BLaER1 (cell line): ENCODE measurements around the gene TSPAN1.

ENCODE experiments used
- H3K27ac ChIP-seq: shearing (Covaris generic); formaldehyde crosslinking; 2 replicates; pipeline ENCODE4 v1.8.1; 2022
- H3K27me3 ChIP-seq: shearing (Covaris generic); formaldehyde crosslinking; 2 replicates; pipeline ENCODE4 v1.8.1; 2022
- H3K36me3 ChIP-seq: shearing (Covaris generic); formaldehyde crosslinking; 2 replicates; pipeline ENCODE4 v1.8.1; 2022
- H3K4me1 ChIP-seq: shearing (Covaris generic); formaldehyde crosslinking; 2 replicates; pipeline ENCODE4 v1.8.1; 2022
- H3K4me2 ChIP-seq: shearing (Covaris generic); formaldehyde crosslinking; 2 replicates; pipeline ENCODE4 v1.8.1; 2022
- H3K4me3 ChIP-seq: shearing (Covaris generic); formaldehyde crosslinking; 2 replicates; pipeline ENCODE4 v1.8.1; 2022
- H3K9ac ChIP-seq: shearing (Covaris generic); formaldehyde crosslinking; 2 replicates; pipeline ENCODE4 v1.8.1; 2022
- H3K9me3 ChIP-seq: shearing (Covaris generic); formaldehyde crosslinking; 2 replicates; pipeline ENCODE4 v1.8.1; 2022
- H4K20me1 ChIP-seq: shearing (Covaris generic); formaldehyde crosslinking; 2 replicates; pipeline ENCODE4 v1.8.1; 2022
- Cebpa-rat ChIP-seq: shearing (Covaris generic); IDR thresholded peaks from 2 replicates; pipeline ENCODE4 v1.8.1; 2022

TSPAN1 gene

DNA sequence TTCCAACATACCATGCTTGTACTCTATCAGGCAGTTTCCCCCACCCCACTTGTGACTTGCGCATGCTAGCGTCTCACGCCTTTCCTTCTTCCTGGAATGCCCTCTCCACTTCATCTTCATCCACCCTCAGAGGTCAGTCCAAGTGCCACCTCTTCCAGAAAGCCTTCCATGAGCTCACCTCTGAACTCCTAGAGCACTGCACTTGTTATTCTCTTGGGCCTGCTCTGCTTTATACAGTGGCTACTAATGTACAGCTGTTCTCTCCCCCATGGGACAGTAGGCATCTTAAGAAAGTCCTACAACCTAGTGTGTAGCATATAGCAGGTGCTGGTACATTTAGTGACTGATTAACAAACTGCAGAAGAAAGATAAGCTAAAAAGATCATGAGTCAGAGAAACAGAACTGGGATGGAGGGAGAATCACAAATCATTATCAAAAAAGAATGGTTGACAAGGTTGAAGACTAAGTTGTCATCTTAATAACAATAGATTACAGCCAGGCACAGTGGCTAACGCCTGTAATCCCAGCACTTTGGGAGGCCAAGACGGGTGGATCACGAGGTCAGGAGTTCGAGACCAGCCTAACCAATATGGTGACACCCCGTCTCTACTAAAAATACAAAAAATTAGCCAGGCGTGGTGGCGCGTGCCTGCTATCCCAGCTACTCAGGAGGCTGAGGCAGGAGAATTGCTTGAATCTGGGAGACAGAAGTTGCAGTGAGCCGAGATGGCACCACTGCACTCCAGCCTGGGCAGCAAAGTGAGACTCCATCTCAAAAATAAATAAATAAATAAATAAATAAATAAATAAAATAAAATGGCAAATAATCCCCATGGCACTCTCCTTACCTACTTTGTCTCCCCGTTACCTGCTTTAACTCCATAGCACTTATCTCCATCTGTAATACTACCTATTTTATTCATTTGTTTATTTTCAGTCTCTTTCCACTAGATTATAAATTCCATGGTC lies 16.3 kb upstream of the TSPAN1 start:
- H3K4me3 ChIP-seq = no peak overlapping the region
- H3K4me1 ChIP-seq = no peaks in the 10 kb centered on the region
- H3K9ac ChIP-seq = no peak overlapping the region
- no peaks in the 10 kb centered on the region for H3K27me3 ChIP-seq
- H3K36me3 ChIP-seq = no peaks in the 10 kb centered on the region
- H4K20me1 ChIP-seq = no peaks in the 10 kb centered on the region
- no peak overlapping the region for H3K4me2 ChIP-seq
- no peak for TF ChIP-seq Cebpa-rat
- H3K27ac ChIP-seq = no peak overlapping the region
- no peaks in the 10 kb centered on the region for H3K9me3 ChIP-seq

GRCh38 chr1:46159516-46159915 lies 15.4 kb upstream of the TSPAN1 start:
- no peak overlapping the region for H3K4me2 ChIP-seq
- H3K27ac ChIP-seq = no peak overlapping the region
- no peak for TF ChIP-seq Cebpa-rat
- H3K9ac ChIP-seq = no peak overlapping the region
- H4K20me1 ChIP-seq = no peaks in the 10 kb centered on the region
- H3K36me3 ChIP-seq = no peaks in the 10 kb centered on the region
- no peak overlapping the region for H3K4me3 ChIP-seq
- no peaks in the 10 kb centered on the region for H3K4me1 ChIP-seq
- H3K27me3 ChIP-seq = no peaks in the 10 kb centered on the region
- no peaks in the 10 kb centered on the region for H3K9me3 ChIP-seq

DNA sequence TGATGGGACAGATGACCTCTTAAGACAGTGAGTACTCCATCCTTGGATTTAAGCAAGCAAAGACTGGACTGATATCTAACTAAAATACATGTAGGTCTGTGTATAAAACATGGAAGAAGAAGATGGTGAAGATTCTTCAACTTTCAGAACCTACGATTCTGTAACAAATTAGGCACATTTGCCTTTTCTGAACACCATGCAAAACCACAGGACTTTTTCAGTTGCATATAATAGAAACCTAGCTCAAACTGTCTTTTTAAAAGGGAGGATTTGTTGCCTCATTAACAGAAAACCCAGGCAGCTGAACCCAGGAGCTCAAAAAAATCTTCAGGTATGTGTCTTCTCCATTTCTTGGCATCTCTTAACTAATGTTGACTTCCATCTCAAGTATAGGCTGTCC lies 14.7 kb upstream of the TSPAN1 start:
- Histone ChIP-seq H3K27ac (no peak overlapping the region), H3K4me2 (no peak overlapping the region), H3K36me3 (no peaks in the 10 kb centered on the region), H3K4me3 (no peak overlapping the region), H3K9ac (no peak overlapping the region), H3K27me3 (no peaks in the 10 kb centered on the region), H4K20me1 (no peaks in the 10 kb centered on the region), H3K4me1 (no peaks in the 10 kb centered on the region), H3K9me3 (no peaks in the 10 kb centered on the region)
- no peak for TF ChIP-seq Cebpa-rat

- Histone ChIP-seq H3K4me2 (peak overlapping the region; percentile 62), H4K20me1 (no peaks in the 10 kb centered on the region), H3K36me3 (no peaks in the 10 kb centered on the region), H3K27me3 (peaks cover 13% of the 10 kb centered on the region; the same call in 1 of the 2 replicates), H3K27ac (peak overlapping the region; percentile 37; the same call in 1 of the 2 replicates), H3K9ac (peak overlapping the region; percentile 61), H3K9me3 (no peaks in the 10 kb centered on the region), H3K4me3 (peak overlapping the region; percentile 59), H3K4me1 (peaks cover 28% of the 10 kb centered on the region)
- TF ChIP-seq Cebpa-rat = no peak
These were observed 8.1 kb upstream of the TSPAN1 start for GRCh38 chr1:46166521-46167462.

GRCh38 chr1:46168477-46168876 lies 6.4 kb upstream of the TSPAN1 start:
- H3K9me3 ChIP-seq = no peaks in the 10 kb centered on the region
- no peak overlapping the region for H3K9ac ChIP-seq
- H4K20me1 ChIP-seq = no peaks in the 10 kb centered on the region
- peaks cover 45% of the 10 kb centered on the region for H3K4me1 ChIP-seq
- peaks cover 13% of the 10 kb centered on the region; the same call in 1 of the 2 replicates for H3K27me3 ChIP-seq
- no peak overlapping the region for H3K27ac ChIP-seq
- H3K36me3 ChIP-seq = no peaks in the 10 kb centered on the region
- no peak overlapping the region for H3K4me3 ChIP-seq
- no peak for TF ChIP-seq Cebpa-rat
- H3K4me2 ChIP-seq = no peak overlapping the region

- Histone ChIP-seq H3K27ac (no peak overlapping the region), H3K9me3 (no peaks in the 10 kb centered on the region), H3K4me2 (no peak overlapping the region), H3K4me1 (peaks cover 55% of the 10 kb centered on the region), H3K27me3 (peaks cover 13% of the 10 kb centered on the region; the same call in 1 of the 2 replicates), H3K4me3 (no peak overlapping the region), H3K36me3 (no peaks in the 10 kb centered on the region), H3K9ac (no peak overlapping the region), H4K20me1 (no peaks in the 10 kb centered on the region)
- TF ChIP-seq Cebpa-rat = no peak
These were observed 5.0 kb upstream of the TSPAN1 start for GRCh38 chr1:46169811-46170454.

DNA sequence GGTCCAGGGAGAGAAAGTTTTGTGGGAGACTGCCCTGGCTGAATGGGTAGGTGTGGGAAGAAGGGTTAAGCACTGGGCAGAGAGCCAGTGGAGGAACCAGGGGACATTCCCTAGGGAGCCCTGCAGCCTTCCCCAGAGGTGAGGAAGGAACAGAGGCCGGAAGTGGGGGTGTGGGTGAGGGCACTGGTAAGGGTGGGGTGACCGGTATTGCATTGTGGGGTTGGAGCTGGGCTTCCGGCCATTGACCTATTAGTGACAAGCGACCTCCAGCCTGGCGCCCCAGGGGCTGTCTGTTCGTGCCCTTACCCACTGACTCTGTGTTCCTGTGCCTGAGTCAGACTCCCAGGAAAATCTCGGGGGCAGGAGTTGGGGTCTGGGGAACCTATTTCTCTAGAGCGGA lies 3.5 kb upstream of the TSPAN1 start:
- Histone ChIP-seq H3K27me3 (peaks cover 12% of the 10 kb centered on the region; the same call in 1 of the 2 replicates), H3K4me2 (peak overlapping the region; percentile 75), H3K4me1 (peaks cover 55% of the 10 kb centered on the region), H3K36me3 (no peaks in the 10 kb centered on the region), H3K9me3 (no peaks in the 10 kb centered on the region), H3K4me3 (no peak overlapping the region), H3K9ac (peak overlapping the region; percentile 57; the same call in 1 of the 2 replicates), H3K27ac (peak overlapping the region; percentile 65), H4K20me1 (no peaks in the 10 kb centered on the region)
- no peak for TF ChIP-seq Cebpa-rat

DNA sequence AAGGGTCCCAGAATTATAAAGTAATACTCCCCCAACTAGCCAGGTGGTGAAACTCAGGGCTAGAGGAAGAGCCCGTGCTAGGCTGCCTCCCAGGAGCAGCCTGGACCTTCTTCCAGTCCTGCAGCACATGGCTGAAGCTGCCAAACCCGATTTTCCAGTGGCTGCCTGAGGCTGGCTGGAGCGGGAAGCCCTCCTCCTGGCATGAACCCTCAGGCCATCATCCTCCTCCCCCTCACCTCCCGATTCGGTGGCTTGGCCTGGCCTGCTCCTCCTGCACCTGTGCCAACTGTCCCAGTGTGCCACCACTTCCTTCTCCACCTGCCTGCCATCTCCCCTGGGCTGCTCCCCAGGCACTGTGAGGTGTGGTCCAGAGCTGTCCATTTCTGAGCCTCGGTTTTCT lies 3.0 kb upstream of the TSPAN1 start:
- TF ChIP-seq Cebpa-rat = no peak
- H4K20me1 ChIP-seq = no peaks in the 10 kb centered on the region
- H3K9me3 ChIP-seq = no peaks in the 10 kb centered on the region
- H3K4me3 ChIP-seq = no peak overlapping the region
- H3K27me3 ChIP-seq = peaks cover 9% of the 10 kb centered on the region; the same call in 1 of the 2 replicates
- H3K4me2 ChIP-seq = peak overlapping the region; percentile 75
- peaks cover 54% of the 10 kb centered on the region for H3K4me1 ChIP-seq
- peak overlapping the region; percentile 57; the same call in 1 of the 2 replicates for H3K9ac ChIP-seq
- no peaks in the 10 kb centered on the region for H3K36me3 ChIP-seq
- H3K27ac ChIP-seq = peak overlapping the region; percentile 65

GRCh38 chr1:46172321-46172720 lies 2.6 kb upstream of the TSPAN1 start:
- Histone ChIP-seq H3K36me3 (no peaks in the 10 kb centered on the region), H3K9me3 (no peaks in the 10 kb centered on the region), H4K20me1 (no peaks in the 10 kb centered on the region), H3K27ac (0 out of 2 replicates have a peak overlapping the region, but pooled peaks have one; percentile 65), H3K9ac (no peak overlapping the region), H3K4me1 (peaks cover 50% of the 10 kb centered on the region), H3K4me3 (no peak overlapping the region), H3K27me3 (peaks cover 4% of the 10 kb centered on the region; the same call in 1 of the 2 replicates), H3K4me2 (peak overlapping the region; percentile 75)
- no peak for TF ChIP-seq Cebpa-rat
